HepG2 (cell line): Measurements from ENCODE around the gene DNM3. TPM values are rescaled to one million over a fixed set of nuclear protein-coding genes. Genes with fewer than 3 reads are reported as not detected.

Experiments used
- ATAC-seq: fragments of 200-7000 bp; cut with Tn5 transposase; 3 replicates; pipeline ENCODE4 v1.9.1; 2020; ENCODE audit warnings: mild to moderate bottlenecking, moderate library complexity
- BruUV-seq: library from RNA; stranded (reverse); fragments of 400-500 nt; replicated peaks from 2 replicates; lab custom pipeline; 2021; lab: Mats Ljungman, UMichigan
- CTCF ChIA-PET: fragments of 300-600 bp; formaldehyde crosslinking; extraction: SDS; loops from one replicate; lab custom pipeline; 2021; ENCODE audit warnings: low total read pairs, inconsistent platforms, low intra/inter-chr PET ratio; lab: Yijun Ruan, JAX
- POLR2A ChIA-PET: fragments of 350-600 bp; sonication (Branson Sonifier 250); formaldehyde crosslinking; loops from one replicate; lab custom pipeline; 2020; ENCODE audit warnings: antibody characterized with exemption, inconsistent platforms; lab: Yijun Ruan, JAX
- DNase-seq: peaks from one replicate; pipeline ENCODE4 v3.0.0-alpha.2; 2015; ENCODE audit warnings: low spot score
- FAIRE-seq: peaks from 3 replicates; lab custom pipeline; 2011; peaks lifted over from hg19 to GRCh38; lab: Jason Lieb, UNC
- H2AFZ ChIP-seq: one replicate; pipeline ENCODE4 v1.6.1; 2011; ENCODE audit warnings: low read length, inconsistent platforms
- H3K27ac ChIP-seq: fragments of 300-600 bp; 3 replicates; pipeline ENCODE4 v1.8.0; 2011; ENCODE audit warnings: mixed run types, mild to moderate bottlenecking, mixed read lengths, low read length, inconsistent platforms; ENCODE audit not compliant: insufficient read depth; ENCODE audit errors: extremely low read length
- H3K27me3 ChIP-seq, 2 experiments: fragments of 200-600 bp in 1 of 2; 2 replicates in 1 of 2; 3 replicates in 1 of 2; pipeline versions ENCODE4 v1.6.0 to v1.8.0; 2011; ENCODE audit warnings: low read length in 2 of 2, mild to moderate bottlenecking in 2 of 2, moderate library complexity in 2 of 2, inconsistent platforms in 1 of 2; ENCODE audit not compliant: insufficient read depth in 2 of 2, control insufficient read depth in 1 of 2
- H3K36me3 ChIP-seq, 2 experiments: fragments of 200-600 bp in 1 of 2; replicated peaks in 1 of 2; 2 replicates in 1 of 2; 3 replicates in 1 of 2; pipeline versions ENCODE4 v1.5.1 to v1.8.0; 2011; ENCODE audit warnings: low read length in 2 of 2, inconsistent platforms in 1 of 2; ENCODE audit not compliant: insufficient read depth in 2 of 2, control insufficient read depth in 1 of 2
- H3K4me1 ChIP-seq: 2 replicates; pipeline ENCODE4 v1.5.1; 2012; ENCODE audit warnings: low read length, inconsistent platforms; ENCODE audit not compliant: insufficient read depth
- H3K4me2 ChIP-seq: 2 replicates; pipeline ENCODE4 v1.6.0; 2011; ENCODE audit warnings: low read depth, low read length, inconsistent platforms
- H3K4me3 ChIP-seq, 3 experiments: fragments of 200-600 bp in 1 of 3; sonication (generic), shearing (Covaris generic) in 1 of 3; replicated peaks in 1 of 3; 2 replicates each; pipeline ENCODE4 v1.5.1; 2011 to 2016; ENCODE audit warnings: low read length in 3 of 3, inconsistent platforms in 2 of 3, low read depth in 2 of 3, mild to moderate bottlenecking in 2 of 3, control low read depth in 1 of 3, mixed read lengths in 1 of 3; ENCODE audit not compliant: insufficient read depth in 1 of 3
- H3K79me2 ChIP-seq: one replicate; pipeline ENCODE4 v1.6.1; 2011; ENCODE audit warnings: low read length, inconsistent platforms; ENCODE audit not compliant: insufficient read depth
- H3K9ac ChIP-seq: 2 replicates; pipeline ENCODE4 v1.6.0; 2011; ENCODE audit warnings: mild to moderate bottlenecking, low read depth, low read length, inconsistent platforms; ENCODE audit not compliant: insufficient read depth
- H3K9me3 ChIP-seq: 2 replicates; pipeline ENCODE4 v1.5.1; 2012; ENCODE audit warnings: mild to moderate bottlenecking, low read length
- H4K20me1 ChIP-seq: 2 replicates; pipeline ENCODE4 v1.6.0; 2011; ENCODE audit warnings: inconsistent platforms, mild to moderate bottlenecking, low read length, moderate library complexity; ENCODE audit not compliant: insufficient read depth
- ARID4A ChIP-seq: sonication (generic); formaldehyde crosslinking; IDR thresholded peaks from 2 replicates; pipeline ENCODE4 v1.5.0; 2020; ENCODE audit warnings: mild to moderate bottlenecking, missing genetic modification reagents, borderline replicate concordance
- CHD2 ChIP-seq: IDR thresholded peaks from 2 replicates; pipeline ENCODE4 v1.6.1; 2011; ENCODE audit warnings: low read depth, low read length, improper control_type of control experiment
- DRAP1 ChIP-seq: IDR thresholded peaks from 2 replicates; pipeline ENCODE4 v1.6.1; 2016; ENCODE audit warnings: missing genetic modification reagents, missing compliant biosample characterization
- GABPA ChIP-seq, 2 experiments: IDR thresholded peaks; 2 replicates each; pipeline ENCODE4 v1.6.1; 2011 to 2016; ENCODE audit warnings: low read depth in 2 of 2, low read length in 1 of 2, missing biosample characterization in 1 of 2, missing genetic modification characterization in 1 of 2
- MEIS1 ChIP-seq: sonication (generic); formaldehyde crosslinking; IDR thresholded peaks from 2 replicates; pipeline ENCODE4 v1.9.0; 2021; ENCODE audit warnings: mild to moderate bottlenecking, missing genetic modification reagents, moderate library complexity, borderline replicate concordance
- MTA1 ChIP-seq: sonication (generic); formaldehyde crosslinking; IDR thresholded peaks from 2 replicates; pipeline ENCODE4 v1.4.0; 2020; ENCODE audit warnings: missing genetic modification reagents, mild to moderate bottlenecking, borderline replicate concordance
- PRDM10 ChIP-seq: sonication (generic); formaldehyde crosslinking; IDR thresholded peaks from 2 replicates; pipeline ENCODE4 v1.4.0; 2020; ENCODE audit warnings: low read depth, missing genetic modification reagents
- REL ChIP-seq: sonication (generic); formaldehyde crosslinking; conservative IDR thresholded peaks from 2 replicates; pipeline ENCODE4 v1.8.0; 2022; ENCODE audit warnings: mild to moderate bottlenecking, missing genetic modification reagents, moderate library complexity
- SCMH1 ChIP-seq: sonication (generic); formaldehyde crosslinking; IDR thresholded peaks from 2 replicates; pipeline ENCODE4 v1.9.0; 2021; ENCODE audit warnings: missing genetic modification reagents, mild to moderate bottlenecking, borderline replicate concordance
- TFDP1 ChIP-seq: IDR thresholded peaks from 2 replicates; pipeline ENCODE4 v1.6.1; 2016; ENCODE audit warnings: missing compliant biosample characterization, missing genetic modification reagents, borderline replicate concordance
- ZBTB20 ChIP-seq: sonication (generic); formaldehyde crosslinking; IDR thresholded peaks from 2 replicates; pipeline ENCODE4 v1.8.1; 2023; ENCODE audit warnings: missing genetic modification reagents, low read depth, mild to moderate bottlenecking, borderline replicate concordance
- ZNF501 ChIP-seq: sonication (generic); formaldehyde crosslinking; IDR thresholded peaks from 2 replicates; pipeline ENCODE4 v1.5.1; 2020; ENCODE audit warnings: mild to moderate bottlenecking, moderate library complexity, missing genetic modification reagents
- ZNF816 ChIP-seq: sonication (generic); formaldehyde crosslinking; IDR thresholded peaks from 2 replicates; pipeline ENCODE4 v1.8.0; 2022; ENCODE audit warnings: missing genetic modification reagents, mild to moderate bottlenecking, borderline replicate concordance
- in situ Hi-C: cut with HindIII; loops from 2 replicates; pipeline ENCODE4 v1.10.0; 2017; ENCODE audit warnings: low pct_unique_long_range_greater_than_20kb; ENCODE audit not compliant: extremely low pct_ligation_motif_present
- intact Hi-C: fragments of 100-400 bp; cut with micrococcal nuclease; formaldehyde crosslinking; loops from one replicate; pipeline ENCODE4 v1.10.0; 2022; ENCODE audit not compliant: unreplicated experiment
- polyA plus RNA-seq, 8 experiments: library from polyadenylated mRNA; depleted of rRNA in 3 of 8; stranded (reverse) in 7 of 8; unstranded in 1 of 8; fragments of >200 nt; fragmentation: Illumina TruSeq in 4 of 8; extraction: Trizol in 4 of 8; gene quantifications; 2 replicates each; pipeline versions ENCODE4 v1.2.1 to v1.2.3, GENCODE V29; 2011 to 2016; ENCODE audit warnings: low read depth in 4 of 8, missing spikeins in 1 of 8, mixed read lengths in 1 of 8; ENCODE audit not compliant: insufficient read depth in 1 of 8
- total RNA-seq, 5 experiments: library from RNA; depleted of rRNA; stranded (reverse); fragments of >200 nt; fragmentation: Illumina TruSeq; extraction: Trizol; gene quantifications; 2 replicates each; pipeline ENCODE4 v1.2.3, GENCODE V29; 2016; ENCODE audit warnings: low read depth in 1 of 5

DNM3 gene
- total and polyA plus RNA-seq, 2 of the 13 experiments (the other 11 are each of a cell fraction or from before 2014, with no cell fraction given), result 0.05 TPM; not detected in 1

- ATAC-seq, result no peak
- TF ChIP-seq DRAP1 (no peak), ZNF501 (no peak), MTA1 (CRISPR knock-in tag) (no peak), GABPA (IDR thresholded peaks at IDR 0.05; ENCODE audit: low read depth, low read length) (no peak), GABPA (CRISPR knock-in tag; IDR thresholded peaks at IDR 0.05; ENCODE audit: low read depth) (no peak), TFDP1 (CRISPR knock-in tag) (no peak), SCMH1 (CRISPR knock-in tag) (no peak), ARID4A (no peak), CHD2 (no peak), MEIS1 (no peak), ZBTB20 (no peak), REL (CRISPR knock-in tag) (no peak), ZNF816 (CRISPR knock-in tag) (no peak), PRDM10 (CRISPR knock-in tag) (no peak)
Observed at GRCh38 chr1:172255223-172255560, 413.9 kb downstream of the DNM3 start.

More at GRCh38 chr1:172255223-172255560, 413.9 kb downstream of the DNM3 start:
- H3K27ac ChIP-seq, result no peak overlapping the region
- FAIRE-seq (no peak), DNase-seq (no peak)
- in situ Hi-C loops, result no loop called here
- H3K9ac ChIP-seq, result no peak overlapping the region
- H3K4me1 ChIP-seq, result no peaks in the 10 kb centered on the region
- POLR2A ChIA-PET, result no interaction called here
- H3K27me3 ChIP-seq, result no peaks in the 10 kb centered on the region
- H3K4me3 ChIP-seq, result no peak overlapping the region
- no peaks in the 10 kb centered on the region for H4K20me1 ChIP-seq
- H3K79me2 ChIP-seq, result no peaks in the 10 kb centered on the region
- CTCF ChIA-PET, result no interaction called here
- H2AFZ ChIP-seq, result no peak overlapping the region
- no peaks in the 10 kb centered on the region for H3K9me3 ChIP-seq
- no peaks in the 10 kb centered on the region for H3K36me3 ChIP-seq
- intact Hi-C loops, result no loop called here
- no peak overlapping the region for H3K4me2 ChIP-seq
- no TSS peak for BruUV-seq
